SKM-1 treated with dmso at 0.1 percent for 144 hours (cell line): ENCODE measurements around the gene PIK3R5.

Experiments used
- DNase-seq: peaks from one replicate; lab custom pipeline; 2025; ENCODE audit not compliant: unreplicated experiment; lab: John Stamatoyannopoulos, UW

The PIK3R5 gene

GRCh38 chr17:8838551-8839095, 126.9 kb downstream of the PIK3R5 start:
- no peak for DNase-seq

- DNase-seq, result no peak
Observed at GRCh38 chr17:8837563-8838075, 127.9 kb downstream of the PIK3R5 start.

GRCh38 chr17:8836821-8837562, 128.5 kb downstream of the PIK3R5 start:
- DNase-seq, result no peak

GRCh38 chr17:8835631-8836364, 129.7 kb downstream of the PIK3R5 start:
- no peak for DNase-seq

- no peak for DNase-seq
Observed at GRCh38 chr17:8835106-8835505, 130.4 kb downstream of the PIK3R5 start.

GRCh38 chr17:8832711-8833352, 132.7 kb downstream of the PIK3R5 start:
- DNase-seq, result no peak

GRCh38 chr17:8831234-8831849, 134.2 kb downstream of the PIK3R5 start:
- no peak for DNase-seq

GRCh38 chr17:8830141-8830540, 135.4 kb downstream of the PIK3R5 start:
- no peak for DNase-seq

- DNase-seq, result no peak
Observed at GRCh38 chr17:8829036-8829941, 136.2 kb downstream of the PIK3R5 start.
